Ecto neural progenitor cell (in vitro differentiated cells): ENCODE data around the gene ACOXL.
"Not testable (repeated sequence)": the region's sequence is repeated elsewhere in the genome, so short reads cannot be mapped to it uniquely, and the experiment has no call there.

ENCODE experiments used
- DNase-seq: peaks from one replicate; pipeline ENCODE4 v3.0.0-alpha.2; 2018; ENCODE audit warnings: low spot score

The ACOXL gene

GRCh38 chr2:110927526-110927925, 195.2 kb downstream of the ACOXL start:
- no peak for DNase-seq

- DNase-seq = no peak
Measured at GRCh38 chr2:110929528-110929927, 197.2 kb downstream of the ACOXL start.

- DNase-seq = no peak
Measured at GRCh38 chr2:110931648-110932047, 199.3 kb downstream of the ACOXL start.

- DNase-seq = no peak
Measured at GRCh38 chr2:110933420-110933819, 201.0 kb downstream of the ACOXL start.

GRCh38 chr2:110934948-110935347, 202.6 kb downstream of the ACOXL start:
- DNase-seq = no peak

GRCh38 chr2:110940376-110940910, 208.1 kb downstream of the ACOXL start:
- DNase-seq = no peak

GRCh38 chr2:110941226-110941625, 208.9 kb downstream of the ACOXL start:
- DNase-seq = no peak

- DNase-seq = no peak
Measured at GRCh38 chr2:110943070-110943634, 210.8 kb downstream of the ACOXL start.

- DNase-seq = no peak
Measured at GRCh38 chr2:110946902-110947301, 214.5 kb downstream of the ACOXL start.

- no peak for DNase-seq
Measured at GRCh38 chr2:110948027-110948674, 215.8 kb downstream of the ACOXL start.

GRCh38 chr2:110950281-110950680, 217.9 kb downstream of the ACOXL start:
- DNase-seq = no peak

GRCh38 chr2:110955045-110955444, 222.7 kb downstream of the ACOXL start:
- DNase-seq = no peak

- DNase-seq = no peak
Measured at GRCh38 chr2:110955556-110955955, 223.2 kb downstream of the ACOXL start.

- no peak for DNase-seq
Measured at GRCh38 chr2:110957293-110957692, 224.9 kb downstream of the ACOXL start.

- DNase-seq = no peak
Measured at GRCh38 chr2:110958346-110959119, 226.2 kb downstream of the ACOXL start.

- DNase-seq = no peak
Measured at GRCh38 chr2:110959198-110959597, 226.8 kb downstream of the ACOXL start.

- DNase-seq = no peak
Measured at GRCh38 chr2:110960281-110960680, 227.9 kb downstream of the ACOXL start.

GRCh38 chr2:110960954-110961353, 228.6 kb downstream of the ACOXL start:
- no peak for DNase-seq

- DNase-seq = not testable (repeated sequence)
Measured at GRCh38 chr2:110961643-110962042, 229.3 kb downstream of the ACOXL start.

GRCh38 chr2:110969696-110970095, 237.3 kb downstream of the ACOXL start:
- DNase-seq = no peak

GRCh38 chr2:110970201-110970600, 237.8 kb downstream of the ACOXL start:
- no peak for DNase-seq

- no peak for DNase-seq
Measured at GRCh38 chr2:110971811-110972210, 239.4 kb downstream of the ACOXL start.

GRCh38 chr2:110973262-110973661, 240.9 kb downstream of the ACOXL start:
- DNase-seq = no peak
